NCI-H524 (cell line): Measurements from ENCODE around the gene NANOGP8.
"Not testable (repeated sequence)": the region's sequence is repeated elsewhere in the genome, so short reads cannot be mapped to it uniquely, and the experiment has no call there.

ENCODE experiments used
- DNase-seq, 2 experiments: peaks; one replicate each; lab custom pipeline; 2025; lab: John Stamatoyannopoulos, UW

Gene NANOGP8

DNA sequence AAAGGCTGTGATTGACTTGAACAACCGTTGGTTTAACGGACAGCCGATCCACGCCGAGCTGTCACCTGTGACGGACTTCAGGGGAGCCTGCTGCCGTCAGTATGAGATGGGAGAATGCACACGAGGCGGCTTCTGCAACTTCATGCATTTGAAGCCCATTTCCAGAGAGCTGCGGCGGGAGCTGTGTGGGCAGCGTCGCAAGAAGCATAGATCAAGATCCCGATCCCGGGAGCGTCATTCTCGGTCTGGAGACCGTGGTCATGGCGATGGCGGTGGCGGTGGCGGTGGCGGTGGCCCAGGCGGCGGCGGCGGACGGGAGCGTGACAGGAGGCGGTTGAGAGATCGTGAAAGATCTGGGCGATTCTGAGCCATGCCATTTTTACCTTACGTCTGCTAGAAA lies 7.8 kb upstream of the NANOGP8 start:
- DNase-seq, result no peak

- DNase-seq, result no peak
Observed at GRCh38 chr15:35092311-35092710, 7.2 kb upstream of the NANOGP8 start.

DNA sequence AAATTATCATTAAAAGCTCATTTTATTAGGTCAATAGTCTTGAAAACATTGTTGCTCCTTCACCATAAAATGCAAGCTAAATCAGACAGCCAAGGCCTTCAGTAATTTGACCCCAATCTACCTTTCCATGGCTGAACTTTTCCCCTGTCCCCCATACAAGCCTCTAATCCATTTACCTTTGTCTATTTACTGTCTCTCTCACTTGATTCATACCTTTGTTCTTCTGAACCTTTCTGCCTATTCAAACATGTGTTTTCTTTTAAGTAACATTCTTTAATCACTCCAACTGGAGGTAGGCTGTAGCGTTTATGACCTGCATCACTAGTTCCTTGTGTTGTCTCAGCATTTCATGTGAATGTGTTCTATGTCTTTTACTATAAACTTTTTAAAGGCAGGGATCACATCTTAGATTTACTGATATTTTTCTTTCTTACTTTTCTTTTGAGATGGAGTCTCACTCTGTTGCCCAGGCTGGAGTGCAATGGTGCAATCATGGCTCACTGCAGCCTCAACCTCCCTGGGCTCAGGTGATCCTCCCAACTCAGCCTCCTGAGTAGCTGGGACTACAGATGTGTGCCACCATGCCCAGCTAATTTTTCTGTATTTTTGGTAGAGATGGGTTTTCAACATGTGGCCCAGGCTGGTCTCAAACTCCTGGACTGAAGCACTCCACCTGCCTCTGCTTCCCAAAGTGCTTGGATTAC lies 5.2 kb upstream of the NANOGP8 start:
- DNase-seq, result no peak

DNA sequence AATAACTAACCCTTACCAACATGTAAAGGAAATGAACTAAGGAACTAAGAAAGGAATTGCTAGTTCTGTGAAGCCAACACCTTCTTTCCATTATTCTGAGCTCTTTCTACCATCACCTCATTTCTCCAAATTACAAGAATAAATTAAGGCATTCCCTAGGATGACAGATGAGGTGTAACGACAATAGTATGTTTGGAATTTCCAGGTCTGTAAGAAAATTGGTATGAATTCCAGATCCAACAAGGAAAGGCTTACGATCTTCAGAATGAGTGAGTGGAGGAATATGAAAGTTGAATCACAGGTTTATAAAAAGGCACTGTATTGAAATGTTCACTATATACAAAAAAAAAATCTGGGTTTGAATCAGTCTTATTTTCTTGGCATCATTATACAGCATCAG lies 4.5 kb upstream of the NANOGP8 start:
- no peak for DNase-seq

GRCh38 chr15:35088329-35088728 lies 3.2 kb upstream of the NANOGP8 start:
- no peak for DNase-seq

DNA sequence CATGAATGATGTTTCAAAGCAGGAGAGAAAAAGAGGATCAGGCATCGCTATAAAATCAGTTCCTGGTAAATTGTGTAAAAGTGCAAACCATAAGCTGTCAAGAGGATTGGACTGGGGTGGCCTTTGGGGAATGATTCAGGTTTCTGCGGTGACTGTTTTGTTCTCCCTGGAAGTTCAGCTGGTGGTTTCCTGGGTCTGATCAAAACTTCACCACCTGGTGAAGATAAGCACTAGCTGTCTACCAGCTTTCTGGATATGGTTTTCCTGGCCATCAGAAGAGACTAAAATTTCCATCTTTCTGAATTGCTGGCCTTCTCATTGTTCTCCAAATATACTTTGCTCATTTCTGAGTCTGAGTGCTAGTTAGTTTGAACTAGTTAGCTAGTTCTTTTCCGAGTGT lies 2.7 kb upstream of the NANOGP8 start:
- no peak for DNase-seq

DNA sequence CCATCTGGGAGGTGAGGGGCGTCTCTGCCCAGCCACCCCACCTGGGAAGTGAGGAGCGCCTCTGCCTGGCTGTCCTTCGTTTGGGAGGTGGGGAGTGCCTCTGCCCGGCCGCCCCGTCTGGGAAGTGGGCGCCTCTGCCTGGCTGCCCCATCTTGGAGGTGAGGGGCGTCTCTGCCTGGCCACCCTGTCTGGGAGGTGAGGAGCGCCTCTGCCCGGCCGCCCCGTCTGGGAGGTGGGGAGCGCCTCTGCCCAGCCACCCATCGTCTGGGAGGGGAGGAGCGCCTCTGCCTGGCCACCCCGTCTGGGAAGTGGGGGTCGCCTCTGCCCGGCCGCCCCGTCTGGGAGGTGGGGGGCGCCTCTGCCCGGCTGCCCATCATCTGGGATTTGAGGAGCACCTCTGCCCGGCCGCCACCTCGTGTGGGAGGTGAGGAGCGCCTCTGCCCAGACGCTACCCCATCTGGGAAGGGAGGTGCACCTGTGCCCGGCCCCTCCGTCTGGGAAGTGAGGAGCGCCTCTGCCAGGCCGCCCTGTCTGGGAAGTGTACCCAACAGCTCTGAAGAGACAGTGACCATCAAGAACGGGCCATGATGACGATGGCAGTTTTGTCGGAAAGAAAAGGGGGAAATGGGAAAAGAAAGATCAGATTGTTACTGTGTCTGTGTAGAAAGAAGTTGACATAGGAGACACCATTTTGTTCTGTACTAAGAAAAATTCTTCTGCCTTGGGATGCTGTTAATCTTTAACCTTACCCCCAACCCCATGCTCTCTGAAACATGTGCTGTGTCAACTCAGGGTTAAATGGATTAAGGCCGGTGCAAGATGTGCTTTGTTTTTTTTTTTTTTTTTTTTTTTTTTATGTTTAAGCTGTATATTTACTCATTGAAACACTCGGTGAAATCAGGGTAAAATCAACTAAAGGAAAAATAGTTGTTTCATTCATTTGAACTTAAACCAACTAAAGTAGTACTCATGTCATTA lies 2.4 kb downstream of the NANOGP8 start:
- not testable (repeated sequence) for DNase-seq

GRCh38 chr15:35081626-35082365 lies 3.3 kb downstream of the NANOGP8 start:
- not testable (repeated sequence) for DNase-seq

GRCh38 chr15:35080226-35080625 lies 4.9 kb downstream of the NANOGP8 start:
- DNase-seq, result no peak

DNA sequence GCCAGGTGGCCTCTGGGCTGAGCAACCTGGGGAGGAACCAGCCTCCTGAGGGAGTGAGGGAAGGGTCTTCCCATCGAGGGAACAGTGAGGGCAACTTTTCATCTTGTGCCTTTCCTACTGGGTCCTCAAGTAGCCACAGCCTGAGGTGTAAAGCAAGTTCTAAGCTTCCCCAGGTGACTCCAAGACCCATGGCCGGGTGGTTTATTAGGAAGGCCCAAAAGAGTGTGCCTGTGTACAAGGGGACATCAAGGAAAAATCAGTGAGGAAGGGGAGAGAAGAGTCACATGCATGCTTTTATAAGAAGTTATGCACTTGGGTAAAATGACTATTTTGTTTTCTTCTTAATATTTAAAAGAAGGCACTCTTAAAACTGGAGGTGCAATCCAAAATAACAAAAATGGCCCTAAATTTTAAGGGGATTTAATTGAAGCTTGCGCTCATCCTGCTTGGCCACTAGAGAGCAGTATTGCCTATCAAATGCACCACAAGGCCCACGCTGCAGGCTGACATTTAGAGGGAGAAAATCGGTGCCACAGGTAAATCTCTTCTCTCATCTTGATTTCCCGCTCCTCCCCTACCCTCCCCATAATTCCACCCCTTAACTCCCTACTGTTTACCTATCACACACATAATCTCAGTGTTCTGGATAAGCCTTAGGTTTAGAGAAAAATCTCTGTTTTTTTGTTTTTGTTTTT lies 6.7 kb downstream of the NANOGP8 start:
- peak; percentile 36 to 63 for DNase-seq

GRCh38 chr15:35071106-35071505 lies 14.0 kb downstream of the NANOGP8 start:
- no peak for DNase-seq

GRCh38 chr15:35068846-35069475 lies 16.1 kb downstream of the NANOGP8 start:
- no peak for DNase-seq

GRCh38 chr15:35067496-35068347 lies 17.4 kb downstream of the NANOGP8 start:
- DNase-seq, result no peak

DNA sequence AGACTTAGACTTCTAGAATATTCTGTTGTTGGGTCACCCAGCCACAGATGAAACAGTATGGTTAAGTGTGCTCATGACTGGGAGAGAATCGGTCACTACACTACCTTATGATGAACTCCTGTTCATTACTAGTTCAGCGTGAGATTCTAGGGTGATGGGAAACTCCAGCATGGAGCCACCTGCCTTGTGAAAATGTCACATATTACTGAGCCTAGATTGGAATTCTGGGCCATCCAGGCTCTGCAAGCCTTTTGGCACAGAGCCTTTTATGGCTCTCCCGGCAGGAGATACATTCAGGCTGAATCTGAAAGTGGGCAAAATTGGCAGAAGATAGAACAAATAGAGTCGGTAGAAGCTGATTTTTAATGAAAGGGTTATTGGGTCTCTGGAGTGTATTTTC lies 19.0 kb downstream of the NANOGP8 start:
- DNase-seq, result no peak

- no peak for DNase-seq
Observed at GRCh38 chr15:35064576-35065190, 20.4 kb downstream of the NANOGP8 start.

DNA sequence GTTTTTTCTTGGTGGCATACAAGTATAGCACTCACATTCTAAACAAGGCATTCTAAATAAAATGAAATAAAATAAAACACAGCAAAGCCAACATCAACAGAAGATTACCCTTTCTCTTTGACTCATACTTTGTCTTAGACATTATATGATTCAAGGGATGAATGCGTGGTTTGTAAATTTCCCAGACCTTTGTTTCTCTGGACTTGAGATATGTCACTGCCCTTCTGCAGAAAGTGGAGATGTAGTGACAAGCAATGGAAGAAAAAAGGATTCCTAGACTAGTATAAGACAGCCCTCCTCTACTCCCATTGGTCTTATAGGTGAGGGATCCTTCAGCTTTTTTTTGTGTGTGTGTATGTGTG lies 22.4 kb downstream of the NANOGP8 start:
- no peak for DNase-seq

DNA sequence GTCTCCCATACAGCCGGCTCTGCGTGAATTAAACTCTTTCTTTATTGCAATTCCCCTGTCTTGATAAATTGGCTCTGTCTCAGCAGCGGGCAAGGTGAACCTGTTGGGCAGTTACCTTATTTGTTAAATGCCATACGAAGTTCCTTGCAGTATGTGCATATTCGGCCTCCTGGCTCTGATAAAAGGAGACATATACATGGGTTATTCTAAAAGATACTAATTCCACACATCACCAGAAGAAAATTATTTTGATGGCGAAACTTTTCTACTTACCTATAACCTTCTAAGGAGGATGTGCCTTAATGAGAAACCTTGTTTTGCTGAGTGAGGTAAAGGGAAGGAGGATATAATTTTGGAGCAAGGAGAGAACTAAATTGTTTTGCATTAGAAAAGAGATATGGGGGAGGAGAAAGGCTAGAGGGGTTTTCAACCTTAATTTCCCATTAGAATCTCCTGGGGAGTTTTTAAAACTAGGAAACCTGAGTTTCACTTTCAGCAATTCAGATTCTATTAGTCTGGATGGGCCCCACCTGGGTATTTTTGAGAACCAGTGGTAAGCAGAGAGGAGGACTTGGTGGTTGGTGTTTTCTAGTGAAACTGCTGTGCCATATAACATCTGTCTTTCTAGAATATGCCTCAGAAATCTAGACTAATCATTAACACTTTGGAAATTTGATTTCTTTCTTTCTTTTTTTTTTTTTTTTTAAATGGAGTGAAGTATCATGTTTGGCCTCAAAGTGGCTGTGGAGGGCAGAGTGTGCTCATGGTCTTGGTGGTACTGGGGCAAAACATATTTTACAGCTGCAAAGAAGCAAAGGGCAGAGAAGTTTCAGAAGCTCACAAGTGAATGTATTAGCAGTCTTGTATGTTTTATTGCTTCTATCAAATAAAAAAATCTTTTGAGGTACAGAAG lies 23.0 kb downstream of the NANOGP8 start:
- DNase-seq, result no peak

DNA sequence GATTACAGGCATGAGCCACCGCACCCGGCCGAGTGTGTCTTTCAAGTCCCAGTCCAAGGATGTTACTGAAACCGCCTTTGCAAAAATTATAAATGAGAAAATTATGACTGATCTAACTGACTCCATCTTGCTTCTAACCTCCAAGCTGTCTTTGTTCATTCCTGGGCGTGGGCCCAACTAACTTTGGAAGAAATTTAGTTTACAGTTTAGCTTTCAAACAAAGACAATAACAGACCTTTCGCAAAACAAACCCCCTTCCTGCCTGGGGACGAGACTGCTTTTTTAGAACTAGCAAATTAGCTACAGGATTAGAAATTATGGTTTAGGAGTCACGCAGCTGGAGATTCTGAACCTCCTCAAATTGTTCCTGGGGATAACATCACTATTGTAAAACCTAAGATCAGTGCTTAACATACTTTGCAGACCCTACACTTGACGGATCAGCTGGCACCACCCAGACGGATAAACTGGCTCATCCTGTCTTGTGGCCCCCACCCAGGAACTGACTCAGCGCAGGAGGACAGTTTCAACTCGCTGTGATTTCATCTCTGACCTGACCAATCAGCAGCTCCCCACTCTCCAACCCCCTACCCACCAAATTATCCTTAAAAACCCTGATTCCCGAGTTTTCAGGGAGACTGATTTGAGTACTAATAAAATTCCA lies 23.8 kb downstream of the NANOGP8 start:
- no peak for DNase-seq
